Ovary (tissue), 3 donors: ENCODE data around the gene CIITA.

Experiments
- EP300 ChIP-seq: sonication (generic); formaldehyde crosslinking; IDR thresholded peaks from one replicate; pipeline ENCODE4 v1.6.1; 2017; ENCODE audit warnings: antibody characterized with exemption
- POLR2A ChIP-seq: fragments of 450-650 bp; IDR thresholded peaks from one replicate; pipeline ENCODE4 v1.6.1; 2017; ENCODE audit warnings: antibody characterized with exemption, mild to moderate bottlenecking, moderate library complexity
- TF ChIP-seq, protein P1 (sequence below), 3 donors: fragments of 450-650 bp in 2 of 3; fragments of 200-600 bp in 1 of 3; IDR thresholded peaks; one replicate each; pipeline versions ENCODE4 v1.5.1 to v1.8.0; 2016 to 2022; ENCODE audit warnings: antibody characterized with exemption in 3 of 3, mild to moderate bottlenecking in 1 of 3
- donor health status: DM: no; HTN: no; CAD: no.

- TF ChIP-seq, protein P1, sequence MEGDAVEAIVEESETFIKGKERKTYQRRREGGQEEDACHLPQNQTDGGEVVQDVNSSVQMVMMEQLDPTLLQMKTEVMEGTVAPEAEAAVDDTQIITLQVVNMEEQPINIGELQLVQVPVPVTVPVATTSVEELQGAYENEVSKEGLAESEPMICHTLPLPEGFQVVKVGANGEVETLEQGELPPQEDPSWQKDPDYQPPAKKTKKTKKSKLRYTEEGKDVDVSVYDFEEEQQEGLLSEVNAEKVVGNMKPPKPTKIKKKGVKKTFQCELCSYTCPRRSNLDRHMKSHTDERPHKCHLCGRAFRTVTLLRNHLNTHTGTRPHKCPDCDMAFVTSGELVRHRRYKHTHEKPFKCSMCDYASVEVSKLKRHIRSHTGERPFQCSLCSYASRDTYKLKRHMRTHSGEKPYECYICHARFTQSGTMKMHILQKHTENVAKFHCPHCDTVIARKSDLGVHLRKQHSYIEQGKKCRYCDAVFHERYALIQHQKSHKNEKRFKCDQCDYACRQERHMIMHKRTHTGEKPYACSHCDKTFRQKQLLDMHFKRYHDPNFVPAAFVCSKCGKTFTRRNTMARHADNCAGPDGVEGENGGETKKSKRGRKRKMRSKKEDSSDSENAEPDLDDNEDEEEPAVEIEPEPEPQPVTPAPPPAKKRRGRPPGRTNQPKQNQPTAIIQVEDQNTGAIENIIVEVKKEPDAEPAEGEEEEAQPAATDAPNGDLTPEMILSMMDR (IDR thresholded peaks at IDR 0.05) = no peak
- TF ChIP-seq EP300 (no peak), POLR2A (no peak)
These were observed 41.6 kb upstream of the CIITA start for GRCh38 chr16:10835281-10835931.
